NCI-H2107 treated with DMSO at 0.1 percent for 48 hours (cell line): ENCODE data around the gene ANKS6.

Experiments used
- DNase-seq: peaks from one replicate; lab custom pipeline; 2025; ENCODE audit not compliant: unreplicated experiment; lab: John Stamatoyannopoulos, UW

Gene ANKS6

GRCh38 chr9:98791608-98792490 lies 4.5 kb downstream of the ANKS6 start:
- DNase-seq, result no peak

GRCh38 chr9:98790842-98791607 lies 5.3 kb downstream of the ANKS6 start:
- no peak for DNase-seq

- no peak for DNase-seq
Observed at GRCh38 chr9:98790134-98790841, 6.1 kb downstream of the ANKS6 start.

GRCh38 chr9:98789483-98790133 lies 6.7 kb downstream of the ANKS6 start:
- DNase-seq, result no peak

- DNase-seq, result no peak
Observed at GRCh38 chr9:98787766-98788335, 8.5 kb downstream of the ANKS6 start.

- DNase-seq, result no peak
Observed at GRCh38 chr9:98786750-98787510, 9.4 kb downstream of the ANKS6 start.

- DNase-seq, result no peak
Observed at GRCh38 chr9:98784831-98785806, 11.2 kb downstream of the ANKS6 start.

GRCh38 chr9:98783518-98784226 lies 12.7 kb downstream of the ANKS6 start:
- DNase-seq, result no peak

GRCh38 chr9:98781588-98782383 lies 14.6 kb downstream of the ANKS6 start:
- no peak for DNase-seq

- DNase-seq, result no peak
Observed at GRCh38 chr9:98780059-98780749, 16.2 kb downstream of the ANKS6 start.

GRCh38 chr9:98778711-98779530 lies 17.4 kb downstream of the ANKS6 start:
- no peak for DNase-seq

GRCh38 chr9:98778251-98778650 lies 18.1 kb downstream of the ANKS6 start:
- no peak for DNase-seq

GRCh38 chr9:98777618-98778017 lies 18.7 kb downstream of the ANKS6 start:
- no peak for DNase-seq

GRCh38 chr9:98775831-98776441 lies 20.4 kb downstream of the ANKS6 start:
- no peak for DNase-seq

- DNase-seq, result no peak
Observed at GRCh38 chr9:98774746-98775145, 21.6 kb downstream of the ANKS6 start.
